Measurements from ENCODE around the gene ANKS1B. TPM values are rescaled to one million over a fixed set of nuclear protein-coding genes. Genes with fewer than 3 reads are reported as not detected.

The ANKS1B gene
- total RNA-seq, 1 experiment from 2014 or later, result 0.54 TPM

- intact Hi-C loops (cut with micrococcal nuclease), result no loop called here
- POLR2A ChIA-PET, result no interaction called here
- TF ChIP-seq EZH2phosphoT487 (IDR thresholded peaks at IDR 0.05; ENCODE audit: borderline replicate concordance), result no peak
- no peak for TF ChIP-seq TCF7L2 (IDR thresholded peaks at IDR 0.05; ENCODE audit: borderline replicate concordance, extremely low read depth, insufficient read depth, insufficient read length)
- no peak for TF ChIP-seq JUND (IDR thresholded peaks at IDR 0.05)
- no peak for TF ChIP-seq SRF (IDR thresholded peaks at IDR 0.05; ENCODE audit: low read depth)
- TF ChIP-seq CBX3 (IDR thresholded peaks at IDR 0.05; ENCODE audit: low read depth), result no peak
- no peak for TF ChIP-seq ZNF274 (IDR thresholded peaks at IDR 0.05; ENCODE audit: low read depth, low read length)
- TF ChIP-seq SIN3A (IDR thresholded peaks at IDR 0.05; ENCODE audit: low read depth), result no peak
- TF ChIP-seq POLR2AphosphoS5 (IDR thresholded peaks at IDR 0.05; ENCODE audit: low read depth, low read length), result no peak
- TF ChIP-seq POLR2A (IDR thresholded peaks at IDR 0.05; ENCODE audit: borderline replicate concordance, extremely low read depth, insufficient read depth, insufficient read length), result no peak
Measured at GRCh38 chr12:99879439-99879838, 105.3 kb downstream of the ANKS1B start.

GRCh38 chr12:99875081-99875480, 109.7 kb downstream of the ANKS1B start:
- Histone ChIP-seq H4K20me1 (ENCODE audit: insufficient read depth) (no peaks in the 10 kb centered on the region), H3K9me3 (ENCODE audit: control insufficient read depth in 1 of 2, insufficient read depth in 1 of 2, low read depth in 1 of 2, low read length in 2 of 2) (no peaks in the 10 kb centered on the region), H3K27me3 (ENCODE audit: insufficient read depth, low read length) (peaks cover 35% of the 10 kb centered on the region), H3K27ac (ENCODE audit: low read depth, low read length) (no peak overlapping the region), H3K4me3 (replicated peaks in 1 of 2; ENCODE audit: low read depth in 1 of 2, low read length in 2 of 2) (no peak overlapping the region), H3K4me1 (ENCODE audit: control insufficient read depth in 1 of 2, insufficient read depth in 2 of 2, low read length in 2 of 2) (no peaks in the 10 kb centered on the region), H3K4me2 (ENCODE audit: low read length) (no peak overlapping the region), H3K9ac (ENCODE audit: low read length) (no peak overlapping the region), H3K9me2 (ENCODE audit: insufficient read depth) (no peaks in the 10 kb centered on the region), H2AFZ (ENCODE audit: low read depth, low read length, poor library complexity, severe bottlenecking) (no peak overlapping the region), H3K36me3 (ENCODE audit: control insufficient read depth in 1 of 2, insufficient read depth in 2 of 2, low read length in 2 of 2) (no peaks in the 10 kb centered on the region), H3K79me2 (ENCODE audit: insufficient read depth, low read length) (no peaks in the 10 kb centered on the region)
- DNase-seq (ENCODE audit: low read depth, low spot score), result no peak
- ChIA-PET POLR2A (no interaction called here), RAD21 (ENCODE audit: low non-redundant PET in 1 of 2, low total read pairs in 2 of 2, uncharacterized antibody in 2 of 2, unreplicated experiment in 2 of 2) (no interaction called here), CTCF (no interaction called here)
- no peak for TF ChIP-seq ZFX (IDR thresholded peaks at IDR 0.05)
- no peak for TF ChIP-seq ELF1 (IDR thresholded peaks at IDR 0.05; ENCODE audit: borderline replicate concordance, low read depth)
- TF ChIP-seq ZBTB33 (IDR thresholded peaks at IDR 0.05; ENCODE audit: extremely low read depth, insufficient replicate concordance, low read length), result no peak
- no peak for TF ChIP-seq ZNF274 (IDR thresholded peaks at IDR 0.05; ENCODE audit: low read depth, low read length)
- TF ChIP-seq CEBPB (IDR thresholded peaks at IDR 0.05; ENCODE audit: low read depth), result no peak
- no peak for TF ChIP-seq SIN3A (IDR thresholded peaks at IDR 0.05; ENCODE audit: low read depth)
- TF ChIP-seq FOSL1 (IDR thresholded peaks at IDR 0.05; ENCODE audit: low read depth), result no peak
- TF ChIP-seq ATF3 (IDR thresholded peaks at IDR 0.05), result no peak
- ATAC-seq, result no peak
- intact Hi-C loops (cut with micrococcal nuclease), result no loop called here
- no TSS peak for BruUV-seq (replicated peaks)

More at GRCh38 chr12:99879439-99879838, 105.3 kb downstream of the ANKS1B start:
- Histone ChIP-seq H3K79me2 (ENCODE audit: insufficient read depth, low read length) (no peaks in the 10 kb centered on the region), H3K4me1 (ENCODE audit: control insufficient read depth in 1 of 2, insufficient read depth in 2 of 2, low read length in 2 of 2) (no peaks in the 10 kb centered on the region), H3K9me2 (ENCODE audit: insufficient read depth) (no peaks in the 10 kb centered on the region), H3K4me2 (ENCODE audit: low read length) (no peak overlapping the region), H3K4me3 (replicated peaks in 1 of 2; ENCODE audit: low read depth in 1 of 2, low read length in 2 of 2) (no peak overlapping the region), H3K9ac (ENCODE audit: low read length) (no peak overlapping the region), H3K9me3 (ENCODE audit: control insufficient read depth in 1 of 2, insufficient read depth in 1 of 2, low read depth in 1 of 2, low read length in 2 of 2) (no peaks in the 10 kb centered on the region), H4K20me1 (ENCODE audit: insufficient read depth) (no peaks in the 10 kb centered on the region), H3K27ac (ENCODE audit: low read depth, low read length) (no peak overlapping the region), H3K27me3 (ENCODE audit: insufficient read depth, low read length) (peaks cover 53% of the 10 kb centered on the region), H2AFZ (ENCODE audit: low read depth, low read length, poor library complexity, severe bottlenecking) (no peak overlapping the region), H3K36me3 (ENCODE audit: control insufficient read depth in 1 of 2, insufficient read depth in 2 of 2, low read length in 2 of 2) (no peaks in the 10 kb centered on the region)
- DNase-seq (ENCODE audit: low read depth, low spot score), result no peak
- BruUV-seq (replicated peaks), result no TSS peak
- CTCF ChIA-PET, result no interaction called here
- RAD21 ChIA-PET (ENCODE audit: low non-redundant PET in 1 of 2, low total read pairs in 2 of 2, uncharacterized antibody in 2 of 2, unreplicated experiment in 2 of 2), result no interaction called here
- ATAC-seq, result no peak

All from HCT116 (cell line).